NCI-H510A (cell line): ENCODE measurements around the gene MTMR1.

Source experiments
- DNase-seq: peaks from one replicate; lab custom pipeline; 2025; lab: John Stamatoyannopoulos, UW

Gene MTMR1

GRCh38 chrX:150790021-150790420 is 96.8 kb downstream of the MTMR1 start:
- no peak for DNase-seq

- no peak for DNase-seq
These were observed 99.8 kb downstream of the MTMR1 start for GRCh38 chrX:150792949-150793527.

GRCh38 chrX:150805736-150806135 is 112.5 kb downstream of the MTMR1 start:
- no peak for DNase-seq

GRCh38 chrX:150806827-150807226 is 113.6 kb downstream of the MTMR1 start:
- no peak for DNase-seq

GRCh38 chrX:150813922-150814321 is 120.7 kb downstream of the MTMR1 start:
- no peak for DNase-seq
